HepG2 (cell line): Measurements from ENCODE around the gene INO80.

Source experiments
- ERF ChIP-seq: IDR thresholded peaks from 2 replicates; pipeline ENCODE4 v1.6.1; 2018; ENCODE audit warnings: missing biosample characterization, missing genetic modification reagents
- HNRNPL ChIP-seq: fragments of 200-400 bp; formaldehyde crosslinking; IDR thresholded peaks from 2 replicates; pipeline ENCODE4 v1.6.1; 2017; ENCODE audit warnings: mild to moderate bottlenecking, low read depth, low read length

- TF ChIP-seq HNRNPL = no peak
- TF ChIP-seq ERF (CRISPR knock-in tag) = no peak
Observed at GRCh38 chr15:40943764-40944365, 172.2 kb downstream of the INO80 start.
